GM12892 (cell line): ENCODE results near the gene MX1.

Experiments used
- POLR2A ChIP-seq: IDR thresholded peaks from 2 replicates; pipeline ENCODE4 v1.6.1; 2011; ENCODE audit warnings: low read depth, low read length, control low read depth
- POLR2AphosphoS5 ChIP-seq: IDR thresholded peaks from 2 replicates; pipeline ENCODE4 v1.6.1; 2011; ENCODE audit warnings: low read depth, low read length, control low read depth
- TAF1 ChIP-seq: IDR thresholded peaks from 2 replicates; pipeline ENCODE4 v1.6.1; 2011; ENCODE audit warnings: low read depth, mild to moderate bottlenecking, control low read depth, low read length, borderline replicate concordance

GRCh38 chr21:41428311-41428710, 2.3 kb downstream of the MX1 start:
- TF ChIP-seq TAF1: no peak
- TF ChIP-seq POLR2A: no peak; the same call in 1 of the 2 replicates
- TF ChIP-seq POLR2AphosphoS5: no peak; the same call in 1 of the 2 replicates
